GM12878 (cell line): ENCODE measurements around the gene ACSM4. TPM values are rescaled to one million over a fixed set of nuclear protein-coding genes. Genes with fewer than 3 reads are reported as not detected.

Experiments
- ATAC-seq: fragments of 200-7000 bp; cut with Tn5 transposase; 3 replicates; pipeline ENCODE4 v1.9.1; 2020; ENCODE audit warnings: mild to moderate bottlenecking, moderate library complexity
- BruUV-seq: library from RNA; stranded (reverse); fragments of 400-500 nt; replicated peaks from 2 replicates; lab custom pipeline; 2021; lab: Mats Ljungman, UMichigan
- CTCF ChIA-PET: fragments of 300-600 bp; sonication (Branson Sonifier 250); formaldehyde crosslinking; extraction: SDS; loops from one replicate; lab custom pipeline; 2021; ENCODE audit warnings: inconsistent platforms; lab: Yijun Ruan, JAX
- POLR2A ChIA-PET: fragments of 350-600 bp; formaldehyde crosslinking; extraction: SDS; loops from one replicate; lab custom pipeline; 2021; ENCODE audit warnings: inconsistent platforms; lab: Charles Lee
- RAD21 ChIA-PET: fragments of 300-600 bp; sonication (Branson Sonifier 250); formaldehyde crosslinking; loops from one replicate; lab custom pipeline; 2023; ENCODE audit warnings: antibody characterized with exemption; ENCODE audit not compliant: unreplicated experiment; lab: Charles Lee
- SMC1A ChIA-PET: fragments of 300-600 bp; sonication (Branson Sonifier 250); formaldehyde crosslinking; loops from one replicate; lab custom pipeline; 2023; ENCODE audit not compliant: unreplicated experiment, uncharacterized antibody; lab: Charles Lee
- DNase-seq: peaks from one replicate; pipeline ENCODE4 v3.0.0-alpha.2; 2011; ENCODE audit warnings: low read depth, low spot score
- FAIRE-seq: peaks from 3 replicates; lab custom pipeline; 2011; peaks lifted over from hg19 to GRCh38; lab: Jason Lieb, UNC
- H2AFZ ChIP-seq: 2 replicates; pipeline ENCODE4 v1.6.0; 2011; ENCODE audit warnings: low read depth, low read length, control low read depth; ENCODE audit not compliant: control insufficient read depth
- H3K27ac ChIP-seq: 2 replicates; pipeline ENCODE4 v1.5.1; 2011; ENCODE audit warnings: control low read depth; ENCODE audit not compliant: control insufficient read depth, insufficient read depth
- H3K27me3 ChIP-seq, 2 experiments: replicated peaks in 1 of 2; 2 replicates each; pipeline versions ENCODE4 v1.6.0 to v1.6.1; 2011; ENCODE audit warnings: low read length in 1 of 2; ENCODE audit not compliant: control insufficient read depth in 2 of 2, insufficient read depth in 2 of 2
- H3K36me3 ChIP-seq, 2 experiments: 2 replicates each; pipeline ENCODE4 v1.5.1; 2011; ENCODE audit warnings: low read length in 1 of 2; ENCODE audit not compliant: control insufficient read depth in 2 of 2, insufficient read depth in 2 of 2
- H3K4me1 ChIP-seq: 2 replicates; pipeline ENCODE4 v1.6.1; 2011; ENCODE audit warnings: mild to moderate bottlenecking, low read length, moderate library complexity, mixed read lengths; ENCODE audit not compliant: control insufficient read depth, insufficient read depth
- H3K4me2 ChIP-seq: 2 replicates; pipeline ENCODE4 v1.6.0; 2011; ENCODE audit warnings: control low read depth; ENCODE audit not compliant: control insufficient read depth, insufficient read depth
- H3K4me3 ChIP-seq: fragments of 200-600 bp; sonication (generic); 2 replicates; pipeline ENCODE4 v1.5.1; 2016
- H3K79me2 ChIP-seq: 2 replicates; pipeline ENCODE4 v1.6.0; 2011; ENCODE audit warnings: low read length; ENCODE audit not compliant: control insufficient read depth, insufficient read depth
- H3K9ac ChIP-seq: 2 replicates; pipeline ENCODE4 v1.8.0; 2011; ENCODE audit warnings: low read length, control low read depth, mixed read lengths; ENCODE audit not compliant: control insufficient read depth, insufficient read depth
- H3K9me3 ChIP-seq: replicated peaks from 3 replicates; pipeline ENCODE4 v1.5.1; 2011; ENCODE audit warnings: mild to moderate bottlenecking, low read length; ENCODE audit not compliant: control insufficient read depth, insufficient read depth
- H4K20me1 ChIP-seq: 2 replicates; pipeline ENCODE4 v1.6.0; 2011; ENCODE audit not compliant: control insufficient read depth, insufficient read depth
- BCL11A ChIP-seq: IDR thresholded peaks from 2 replicates; pipeline ENCODE4 v1.6.1; 2011; ENCODE audit warnings: low read depth, low read length
- CREB1 ChIP-seq: IDR thresholded peaks from 2 replicates; pipeline ENCODE4 v1.6.1; 2012; ENCODE audit warnings: low read depth, mild to moderate bottlenecking, inconsistent platforms
- E2F4 ChIP-seq: IDR thresholded peaks from 2 replicates; pipeline ENCODE4 v1.6.1; 2012; ENCODE audit warnings: low read depth, low read length, improper control_type of control experiment
- EGR1 ChIP-seq, 2 experiments: IDR thresholded peaks; 1 replicate in 1 of 2; 2 replicates in 1 of 2; pipeline ENCODE4 v1.6.1; 2011 to 2012; ENCODE audit warnings: low read depth in 2 of 2, low read length in 2 of 2, borderline replicate concordance in 1 of 2, mild to moderate bottlenecking in 1 of 2, moderate library complexity in 1 of 2
- EZH2 ChIP-seq: IDR thresholded peaks from 2 replicates; pipeline ENCODE4 v1.6.1; 2012; ENCODE audit warnings: low read depth, mild to moderate bottlenecking, control low read depth, inconsistent platforms, low read length, borderline replicate concordance; ENCODE audit not compliant: control insufficient read depth
- HSF1 ChIP-seq: fragments of 150-350 bp; IDR thresholded peaks from 2 replicates; pipeline ENCODE4 v1.6.1; 2014; ENCODE audit warnings: mild to moderate bottlenecking, low read depth, low read length
- MLLT1 ChIP-seq: fragments of 450-650 bp; IDR thresholded peaks from 2 replicates; pipeline ENCODE4 v1.6.1; 2016; ENCODE audit warnings: mild to moderate bottlenecking
- MYB ChIP-seq: fragments of 150-350 bp; IDR thresholded peaks from 2 replicates; pipeline ENCODE4 v1.6.1; 2014; ENCODE audit warnings: mild to moderate bottlenecking, low read depth, low read length, borderline replicate concordance
- NR2C2 ChIP-seq: IDR thresholded peaks from 2 replicates; pipeline ENCODE4 v1.6.1; 2011; ENCODE audit warnings: borderline replicate concordance, low read depth; ENCODE audit not compliant: control insufficient read depth, insufficient read length
- NR2F1 ChIP-seq: fragments of 450-650 bp; conservative IDR thresholded peaks from 2 replicates; pipeline ENCODE4 v1.6.1; 2017; ENCODE audit warnings: mild to moderate bottlenecking
- PAX5 ChIP-seq: IDR thresholded peaks from 2 replicates; pipeline ENCODE4 v1.6.1; 2011; ENCODE audit warnings: low read depth, low read length, borderline replicate concordance
- RAD51 ChIP-seq: fragments of 450-650 bp; IDR thresholded peaks from 2 replicates; pipeline ENCODE4 v1.6.1; 2016; ENCODE audit warnings: moderate library complexity, mild to moderate bottlenecking, inconsistent platforms
- RB1 ChIP-seq: fragments of 450-650 bp; formaldehyde crosslinking; IDR thresholded peaks from 2 replicates; pipeline ENCODE4 v1.6.1; 2017; ENCODE audit warnings: mild to moderate bottlenecking, borderline replicate concordance
- RBBP5 ChIP-seq: fragments of 200-600 bp; sonication (generic); conservative IDR thresholded peaks from 2 replicates; pipeline ENCODE4 v1.6.1; 2016
- RELB ChIP-seq: fragments of 450-650 bp; IDR thresholded peaks from 2 replicates; pipeline ENCODE4 v1.6.1; 2017; ENCODE audit warnings: low read depth, mild to moderate bottlenecking, moderate library complexity
- SPI1 ChIP-seq: IDR thresholded peaks from 2 replicates; pipeline ENCODE4 v1.6.1; 2011; ENCODE audit warnings: low read depth, mild to moderate bottlenecking, low read length, moderate library complexity, borderline replicate concordance; ENCODE audit not compliant: insufficient read depth
- ZSCAN29 ChIP-seq: fragments of 450-650 bp; IDR thresholded peaks from 2 replicates; pipeline ENCODE4 v1.6.1; 2017; ENCODE audit warnings: mild to moderate bottlenecking, moderate library complexity
- ZZZ3 ChIP-seq: IDR thresholded peaks from 2 replicates; pipeline ENCODE4 v1.6.1; 2011; ENCODE audit warnings: low read depth; ENCODE audit not compliant: control insufficient read depth, insufficient read length
- in situ Hi-C: fragments of 300-500 bp; cut with MboI; formaldehyde crosslinking; loops from 9 replicates; pipeline ENCODE4 v1.14.3; 2018; ENCODE audit warnings: mixed read lengths
- intact Hi-C: fragments of 100-400 bp; cut with micrococcal nuclease; formaldehyde crosslinking; loops from one replicate; pipeline ENCODE4 v1.14.2; 2022; ENCODE audit not compliant: unreplicated experiment
- polyA plus RNA-seq, 11 experiments: library from polyadenylated mRNA; depleted of rRNA in 4 of 11; unstranded in 6 of 11; stranded (reverse) in 5 of 11; fragments of >200 nt; fragmentation: Nextera tagmentation in 4 of 11; fragmentation: Illumina TruSeq in 1 of 11; extraction: Ambion mirVana in 4 of 11; extraction: Trizol in 1 of 11; gene quantifications; 1 replicate in 1 of 11; 2 replicates in 10 of 11; pipeline versions ENCODE4 v1.2.1 to v1.2.3, GENCODE V29; 2011 to 2016; ENCODE audit warnings: inconsistent platforms in 2 of 11, missing spikeins in 2 of 11, low read depth in 1 of 11
- total RNA-seq, 4 experiments: library from RNA; depleted of rRNA in 3 of 4; stranded (reverse); fragments of >200 nt in 3 of 4; fragmentation: Illumina TruSeq in 1 of 4; extraction: Trizol in 1 of 4; gene quantifications; 2 replicates each; pipeline versions ENCODE4 v1.2.1 to v1.2.3, GENCODE V29; 2013 to 2021

The ACSM4 gene
- total and polyA plus RNA-seq, 10 of the 15 experiments (the other 5 are each of a cell fraction or from before 2014, with no cell fraction given) = not detected

GRCh38 chr12:7264538-7264937 lies 39.3 kb upstream of the ACSM4 start:
- H3K36me3 ChIP-seq = no peaks in the 10 kb centered on the region
- BruUV-seq = no TSS peak
- H3K4me2 ChIP-seq = no peak overlapping the region
- ChIA-PET POLR2A (no interaction called here), CTCF (interaction anchor here (0.6 kb wide), 1 partner anchor 347 kb away, joined by 3 read pairs; no protein-coding TSS in a partner anchor), RAD21 (no interaction called here), SMC1A (interaction anchor here (1.5 kb wide), 1 partner anchor 113 kb away, joined by 4 read pairs; no protein-coding TSS in a partner anchor)
- no peak overlapping the region for H3K9ac ChIP-seq
- in situ Hi-C loops = no loop called here
- no peak for ATAC-seq
- no peak for FAIRE-seq
- intact Hi-C loops = no loop called here
- no peak for TF ChIP-seq PAX5
- no peak for TF ChIP-seq BCL11A
- no peak for TF ChIP-seq RAD51
- no peak for TF ChIP-seq NR2C2
- no peak for TF ChIP-seq MLLT1
- TF ChIP-seq RBBP5 = no peak
- TF ChIP-seq E2F4 = no peak
- no peak for TF ChIP-seq NR2F1
- TF ChIP-seq CREB1 = no peak
- TF ChIP-seq SPI1 = no peak
- TF ChIP-seq EGR1 (IDR thresholded peaks at IDR 0.05; ENCODE audit: borderline replicate concordance in 1 of 2, low read depth in 2 of 2, low read length in 2 of 2) = no peak
- no peak for TF ChIP-seq RB1
- TF ChIP-seq HSF1 = no peak
- no peak for TF ChIP-seq EZH2
- no peak for TF ChIP-seq MYB
- no peak for TF ChIP-seq ZSCAN29
- TF ChIP-seq ZZZ3 = no peak
- no peak for TF ChIP-seq RELB
- H3K79me2 ChIP-seq = no peaks in the 10 kb centered on the region
- no peak for DNase-seq
- H4K20me1 ChIP-seq = no peaks in the 10 kb centered on the region
- no peaks in the 10 kb centered on the region for H3K4me1 ChIP-seq
- no peak overlapping the region for H2AFZ ChIP-seq
- no peak overlapping the region for H3K4me3 ChIP-seq
- no peaks in the 10 kb centered on the region; a peak in 1 of 4 replicates for H3K27me3 ChIP-seq
- H3K9me3 ChIP-seq = no peaks in the 10 kb centered on the region
- no peak overlapping the region for H3K27ac ChIP-seq
